H9 (cell line): ENCODE results near the gene PPFIBP1. TPM values are rescaled to one million over a fixed set of nuclear protein-coding genes. Genes with fewer than 3 reads are reported as not detected.
A peak's percentile ranks its signal among the peaks of the same experiment; 100 is the strongest.
"Not testable (repeated sequence)": the region's sequence is repeated elsewhere in the genome, so short reads cannot be mapped to it uniquely, and the experiment has no call there.

ENCODE experiments used
- DNase-seq: peaks from one replicate; pipeline ENCODE4 v3.0.0-alpha.2; 2017
- H2AFZ ChIP-seq: one replicate; pipeline ENCODE4 v1.6.1; 2013; ENCODE audit warnings: mild to moderate bottlenecking, low read length, control low read depth, moderate library complexity
- H2AK5ac ChIP-seq: 2 replicates; pipeline ENCODE4 v1.6.1; 2013; ENCODE audit warnings: low read length, control low read depth, mixed read lengths; ENCODE audit not compliant: insufficient read length
- H2BK120ac ChIP-seq: one replicate; pipeline ENCODE4 v1.6.1; 2013; ENCODE audit warnings: low read depth, mild to moderate bottlenecking, low read length, control low read depth, inconsistent platforms; ENCODE audit not compliant: poor library complexity, severe bottlenecking
- H2BK12ac ChIP-seq: 2 replicates; pipeline ENCODE4 v1.6.1; 2013; ENCODE audit warnings: low read length, control low read depth, mixed read lengths, low read depth; ENCODE audit not compliant: insufficient read length
- H2BK15ac ChIP-seq: 2 replicates; pipeline ENCODE4 v1.6.1; 2013; ENCODE audit warnings: low read depth, low read length, control low read depth
- H2BK20ac ChIP-seq: one replicate; pipeline ENCODE4 v1.6.1; 2013; ENCODE audit warnings: low read depth, mild to moderate bottlenecking, low read length, control low read depth, inconsistent platforms; ENCODE audit not compliant: poor library complexity, severe bottlenecking
- H2BK5ac ChIP-seq: 2 replicates; pipeline ENCODE4 v1.6.1; 2013; ENCODE audit warnings: low read length, control low read depth, mixed read lengths; ENCODE audit not compliant: insufficient read length
- H3K14ac ChIP-seq: 2 replicates; pipeline ENCODE4 v1.6.1; 2013; ENCODE audit warnings: low read length, control low read depth; ENCODE audit not compliant: insufficient read depth
- H3K18ac ChIP-seq: 2 replicates; pipeline ENCODE4 v1.6.1; 2013; ENCODE audit warnings: low read depth, mild to moderate bottlenecking, mixed read lengths, low read length, control low read depth; ENCODE audit not compliant: insufficient read length
- H3K23ac ChIP-seq: 2 replicates; pipeline ENCODE4 v1.6.1; 2013; ENCODE audit warnings: low read length, control low read depth, mixed read lengths, low read depth; ENCODE audit not compliant: insufficient read length
- H3K23me2 ChIP-seq: 2 replicates; pipeline ENCODE4 v1.6.1; 2013; ENCODE audit warnings: low read depth, mild to moderate bottlenecking, mixed read lengths, low read length, control low read depth; ENCODE audit not compliant: insufficient read length, poor library complexity, severe bottlenecking
- H3K27ac ChIP-seq: 2 replicates; pipeline ENCODE4 v1.5.1; 2013; ENCODE audit warnings: low read length, control low read depth, mixed read lengths, low read depth; ENCODE audit not compliant: insufficient read length
- H3K27me3 ChIP-seq: 2 replicates; pipeline ENCODE4 v1.6.1; 2013; ENCODE audit warnings: low read length, control low read depth, inconsistent platforms; ENCODE audit not compliant: insufficient read depth
- H3K4ac ChIP-seq: 2 replicates; pipeline ENCODE4 v1.6.1; 2013; ENCODE audit warnings: low read depth, mild to moderate bottlenecking, control low read depth, inconsistent platforms, low read length, moderate library complexity
- H3K4me1 ChIP-seq: 2 replicates; pipeline ENCODE4 v1.6.1; 2013; ENCODE audit warnings: low read length, control low read depth, inconsistent platforms; ENCODE audit not compliant: insufficient read depth
- H3K4me2 ChIP-seq: 2 replicates; pipeline ENCODE4 v1.6.1; 2013; ENCODE audit warnings: low read length, control low read depth, mixed read lengths; ENCODE audit not compliant: insufficient read length, insufficient read depth
- H3K56ac ChIP-seq: 2 replicates; pipeline ENCODE4 v1.6.1; 2013; ENCODE audit warnings: low read depth, mild to moderate bottlenecking, mixed read lengths, low read length, control low read depth; ENCODE audit not compliant: insufficient read length
- H3K79me1 ChIP-seq: 2 replicates; pipeline ENCODE4 v1.6.1; 2013; ENCODE audit warnings: low read depth, mild to moderate bottlenecking, moderate library complexity, low read length, control low read depth, inconsistent platforms; ENCODE audit not compliant: insufficient read depth, poor library complexity, severe bottlenecking
- H3K79me2 ChIP-seq: 2 replicates; pipeline ENCODE4 v1.6.1; 2013; ENCODE audit warnings: low read length, control low read depth, inconsistent platforms; ENCODE audit not compliant: insufficient read depth
- H3K9ac ChIP-seq: 2 replicates; pipeline ENCODE4 v1.6.1; 2013; ENCODE audit warnings: low read length, control low read depth, mixed read lengths; ENCODE audit not compliant: insufficient read length; ENCODE audit errors: extremely low read depth
- H3K9me3 ChIP-seq: one replicate; pipeline ENCODE4 v1.6.1; 2013; ENCODE audit warnings: low read depth, low read length, inconsistent platforms; ENCODE audit not compliant: control insufficient read depth
- H3T11ph ChIP-seq: one replicate; pipeline ENCODE4 v1.6.1; 2013; ENCODE audit warnings: mild to moderate bottlenecking, low read length, control low read depth, inconsistent platforms
- H4K20me1 ChIP-seq: one replicate; pipeline ENCODE4 v1.6.1; 2013; ENCODE audit not compliant: control insufficient read depth, insufficient read length, insufficient read depth
- H4K5ac ChIP-seq: 2 replicates; pipeline ENCODE4 v1.6.1; 2013; ENCODE audit warnings: low read depth, mild to moderate bottlenecking, mixed read lengths, low read length, control low read depth; ENCODE audit not compliant: insufficient read length
- H4K8ac ChIP-seq: replicated peaks from 2 replicates; pipeline ENCODE4 v1.6.1; 2013; ENCODE audit warnings: low read length, control low read depth, mixed read lengths, low read depth; ENCODE audit not compliant: insufficient read length
- H4K91ac ChIP-seq: 2 replicates; pipeline ENCODE4 v1.6.1; 2013; ENCODE audit warnings: low read depth, mild to moderate bottlenecking, moderate library complexity, mixed read lengths, low read length, control low read depth; ENCODE audit not compliant: insufficient read length
- H3K27ac Mint-ChIP-seq, 3 experiments: 2 replicates in 2 of 3; 3 replicates in 1 of 3; pipeline ENCODE4 v1.8.0; 2020 to 2021; ENCODE audit warnings: mixed read lengths in 3 of 3, mild to moderate bottlenecking in 1 of 3, moderate library complexity in 1 of 3
- H3K27me3 Mint-ChIP-seq: 2 replicates; pipeline ENCODE4 v1.8.0; 2021; ENCODE audit warnings: low read depth, mild to moderate bottlenecking, moderate library complexity, mixed read lengths
- H3K36me3 Mint-ChIP-seq, 3 experiments: 2 replicates in 2 of 3; 3 replicates in 1 of 3; pipeline ENCODE4 v1.8.0; 2020 to 2021; ENCODE audit warnings: low read depth in 3 of 3, mixed read lengths in 3 of 3; ENCODE audit not compliant: insufficient read depth in 1 of 3
- H3K4me1 Mint-ChIP-seq, 2 experiments: 2 replicates each; pipeline ENCODE4 v1.8.0; 2020; ENCODE audit warnings: mixed read lengths in 2 of 2
- H3K4me3 Mint-ChIP-seq, 2 experiments: 2 replicates in 1 of 2; 3 replicates in 1 of 2; pipeline ENCODE4 v1.8.0; 2020 to 2021; ENCODE audit warnings: mild to moderate bottlenecking in 2 of 2, mixed read lengths in 2 of 2, moderate library complexity in 1 of 2
- H3K9me3 Mint-ChIP-seq, 2 experiments: 2 replicates in 1 of 2; 3 replicates in 1 of 2; pipeline ENCODE4 v1.8.0; 2020; ENCODE audit warnings: mild to moderate bottlenecking in 2 of 2, mixed read lengths in 2 of 2, moderate library complexity in 1 of 2
- WGBS: extraction: QIAGEN DNeasy Blood & Tissue Kit; methylation state at CpG from one replicate; pipeline ENCODE4 v1.1.7; 2013; ENCODE audit warnings: missing lambda C conversion rate, low lambda C conversion rate, mixed read lengths; ENCODE audit not compliant: insufficient read length; ENCODE audit errors: extremely low coverage; 5-methylcytosine and 5-hydroxymethylcytosine counted together
- total RNA-seq: library from RNA; stranded (reverse); gene quantifications from 2 replicates; pipeline ENCODE4 v1.2.1, GENCODE V29; 2021
- TF ChIP-seq, protein P1 (sequence below): fragments of 200-600 bp; sonication (generic); conservative IDR thresholded peaks from 3 replicates; pipeline ENCODE4 v1.8.0; 2021; ENCODE audit warnings: antibody characterized with exemption, mild to moderate bottlenecking

PPFIBP1 gene
- total RNA-seq, 1 experiment from 2014 or later, result 29.2 TPM

DNA sequence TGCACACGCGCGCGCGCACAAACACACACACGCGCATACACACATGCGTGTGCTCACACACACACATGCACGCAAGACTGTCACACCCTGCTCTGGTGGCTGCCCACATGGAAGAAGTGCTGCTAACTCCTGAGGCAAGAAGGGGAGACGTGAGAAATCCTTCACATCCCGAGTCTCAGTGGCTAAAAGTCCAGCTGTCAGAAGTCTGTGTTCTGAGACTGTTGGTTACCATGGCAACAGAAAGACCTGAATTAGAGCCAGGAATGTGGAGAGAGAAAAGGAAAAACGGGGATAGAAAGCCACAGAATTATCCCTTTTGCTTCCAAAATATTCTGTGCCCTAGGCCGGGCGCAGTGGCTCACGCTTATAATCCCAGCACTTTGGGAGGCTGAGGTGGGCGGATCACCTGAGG, 71.2 kb downstream of the PPFIBP1 start:
- Mint-ChIP-seq H3K36me3 (peaks cover 6 to 11% (median 7%) of the 10 kb centered on the region in 3 experiments; a peak in 6 of 7 replicates), H3K9me3 (peaks cover 7 to 12% of the 10 kb centered on the region in 2 experiments; a peak in 4 of 5 replicates), H3K27me3 (no peaks in the 10 kb centered on the region), H3K4me3 (no peak overlapping the region), H3K27ac (peak overlapping the region in 1 of 3 experiments; percentile 19; a peak in 1 of 7 replicates), H3K4me1 (peaks cover 9 to 13% of the 10 kb centered on the region in 2 experiments)
- no peak overlapping the region for H4K8ac ChIP-seq
- H3K27me3 ChIP-seq, result no peaks in the 10 kb centered on the region
- H4K91ac ChIP-seq, result no peak overlapping the region
- H3K9me3 ChIP-seq, result no peaks in the 10 kb centered on the region
- no peak overlapping the region for H3K9ac ChIP-seq
- H3K4ac ChIP-seq, result no peak overlapping the region
- H3K79me1 ChIP-seq, result no peaks in the 10 kb centered on the region
- no peak overlapping the region for H3K27ac ChIP-seq
- no peak overlapping the region for H3K23ac ChIP-seq
- H3K4me2 ChIP-seq, result no peak overlapping the region
- H2BK120ac ChIP-seq, result no peak overlapping the region
- no peaks in the 10 kb centered on the region for H4K20me1 ChIP-seq
- H2AFZ ChIP-seq, result no peak overlapping the region
- TF ChIP-seq, protein P1, sequence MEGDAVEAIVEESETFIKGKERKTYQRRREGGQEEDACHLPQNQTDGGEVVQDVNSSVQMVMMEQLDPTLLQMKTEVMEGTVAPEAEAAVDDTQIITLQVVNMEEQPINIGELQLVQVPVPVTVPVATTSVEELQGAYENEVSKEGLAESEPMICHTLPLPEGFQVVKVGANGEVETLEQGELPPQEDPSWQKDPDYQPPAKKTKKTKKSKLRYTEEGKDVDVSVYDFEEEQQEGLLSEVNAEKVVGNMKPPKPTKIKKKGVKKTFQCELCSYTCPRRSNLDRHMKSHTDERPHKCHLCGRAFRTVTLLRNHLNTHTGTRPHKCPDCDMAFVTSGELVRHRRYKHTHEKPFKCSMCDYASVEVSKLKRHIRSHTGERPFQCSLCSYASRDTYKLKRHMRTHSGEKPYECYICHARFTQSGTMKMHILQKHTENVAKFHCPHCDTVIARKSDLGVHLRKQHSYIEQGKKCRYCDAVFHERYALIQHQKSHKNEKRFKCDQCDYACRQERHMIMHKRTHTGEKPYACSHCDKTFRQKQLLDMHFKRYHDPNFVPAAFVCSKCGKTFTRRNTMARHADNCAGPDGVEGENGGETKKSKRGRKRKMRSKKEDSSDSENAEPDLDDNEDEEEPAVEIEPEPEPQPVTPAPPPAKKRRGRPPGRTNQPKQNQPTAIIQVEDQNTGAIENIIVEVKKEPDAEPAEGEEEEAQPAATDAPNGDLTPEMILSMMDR, result no peak
- no peak for DNase-seq
- H2AK5ac ChIP-seq, result no peak overlapping the region
- H3K18ac ChIP-seq, result no peak overlapping the region
- H3K4me1 ChIP-seq, result no peaks in the 10 kb centered on the region
- no peak overlapping the region for H2BK12ac ChIP-seq
- H2BK20ac ChIP-seq, result no peak overlapping the region
- no peak overlapping the region for H2BK15ac ChIP-seq
- no peak overlapping the region for H3T11ph ChIP-seq
- H3K14ac ChIP-seq, result no peak overlapping the region; the same call in 1 of the 2 replicates
- no peak overlapping the region for H4K5ac ChIP-seq
- H2BK5ac ChIP-seq, result no peak overlapping the region
- H3K56ac ChIP-seq, result no peak overlapping the region
- no peaks in the 10 kb centered on the region for H3K79me2 ChIP-seq
- no peaks in the 10 kb centered on the region for H3K23me2 ChIP-seq
- WGBS, result no CpG with 5 or more reads among the region's 16 CpGs

DNA sequence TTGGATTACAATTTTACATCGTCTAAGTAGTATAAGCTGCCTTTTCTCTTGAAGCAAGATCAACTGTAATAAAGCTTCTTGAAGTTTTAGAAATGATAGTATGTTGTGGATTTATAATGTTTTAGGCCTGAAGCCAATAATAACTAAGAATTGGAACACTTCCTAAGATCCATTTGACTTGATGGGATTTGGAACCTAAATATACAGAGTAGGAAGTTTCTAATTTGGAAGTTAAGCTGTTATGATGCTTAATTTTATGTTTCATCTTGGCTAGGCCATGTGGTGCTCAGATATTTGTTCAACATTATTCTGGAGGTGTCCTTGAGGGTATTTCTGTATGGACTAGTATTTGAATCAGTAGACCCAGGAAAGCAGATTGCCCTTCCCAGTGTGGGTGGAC, 74.9 kb downstream of the PPFIBP1 start:
- DNase-seq, H2BK20ac ChIP-seq, H2BK5ac ChIP-seq, H4K5ac ChIP-seq, H3K4me3 Mint-ChIP-seq, H3K27me3 Mint-ChIP-seq, H3K4me1 ChIP-seq, H2BK15ac ChIP-seq, H3K9me3 ChIP-seq, H3K56ac ChIP-seq, H3K23me2 ChIP-seq, H3T11ph ChIP-seq, H3K4me2 ChIP-seq, H4K91ac ChIP-seq, H3K14ac ChIP-seq, H3K4ac ChIP-seq, H3K27me3 ChIP-seq, H2BK12ac ChIP-seq, H4K20me1 ChIP-seq, H3K4me1 Mint-ChIP-seq, H2BK120ac ChIP-seq, H3K9ac ChIP-seq, H2AFZ ChIP-seq, H4K8ac ChIP-seq, H2AK5ac ChIP-seq, H3K27ac ChIP-seq, H3K23ac ChIP-seq, H3K79me2 ChIP-seq, H3K18ac ChIP-seq, H3K79me1 ChIP-seq: not testable (repeated sequence)
- Mint-ChIP-seq H3K36me3 (peaks cover 9 to 12% (median 11%) of the 10 kb centered on the region in 3 experiments; a peak in 6 of 7 replicates), H3K27ac (0 out of 7 replicates have a peak overlapping the region, but pooled peaks of 1 of the 3 experiments have one; percentile 65), H3K9me3 (peaks cover 9 to 15% of the 10 kb centered on the region in 2 experiments; a peak in 4 of 5 replicates)
- no CpG with 5 or more reads among the region's 1 CpG for WGBS
